HepG2 (cell line): Measurements from ENCODE around the gene FAM83F. TPM values are rescaled to one million over a fixed set of nuclear protein-coding genes. Genes with fewer than 3 reads are reported as not detected.

Experiments used
- ARID4A ChIP-seq: sonication (generic); formaldehyde crosslinking; IDR thresholded peaks from 2 replicates; pipeline ENCODE4 v1.5.0; 2020; ENCODE audit warnings: mild to moderate bottlenecking, missing genetic modification reagents, borderline replicate concordance
- KLF12 ChIP-seq: sonication (generic); formaldehyde crosslinking; IDR thresholded peaks from 2 replicates; pipeline ENCODE4 v1.4.0; 2020; ENCODE audit warnings: missing genetic modification reagents, borderline replicate concordance
- PAWR ChIP-seq: sonication (generic); formaldehyde crosslinking; IDR thresholded peaks from 2 replicates; pipeline ENCODE4 v1.4.0; 2020; ENCODE audit warnings: missing genetic modification reagents, mild to moderate bottlenecking, borderline replicate concordance
- PCBP1 ChIP-seq: fragments of 200-400 bp; formaldehyde crosslinking; IDR thresholded peaks from 2 replicates; pipeline ENCODE4 v1.6.1; 2017; ENCODE audit warnings: mild to moderate bottlenecking, low read depth, low read length, borderline replicate concordance
- PCBP2 ChIP-seq: fragments of 200-400 bp; formaldehyde crosslinking; optimal IDR thresholded peaks from 2 replicates; pipeline ENCODE3; 2018; ENCODE audit warnings: low read length, low read depth; ENCODE audit not compliant: poor library complexity, severe bottlenecking
- SIX4 ChIP-seq: sonication (generic); formaldehyde crosslinking; IDR thresholded peaks from 2 replicates; pipeline ENCODE4 v1.4.0; 2020; ENCODE audit warnings: missing genetic modification reagents
- SRSF1 ChIP-seq: fragments of 200-400 bp; formaldehyde crosslinking; optimal IDR thresholded peaks from 2 replicates; pipeline ENCODE3; 2017; ENCODE audit warnings: mild to moderate bottlenecking, low read depth, low read length, moderate library complexity
- ZBTB37 ChIP-seq: sonication (generic); formaldehyde crosslinking; IDR thresholded peaks from 2 replicates; pipeline ENCODE4 v1.4.0; 2020; ENCODE audit warnings: mild to moderate bottlenecking, missing genetic modification reagents
- ZBTB7A ChIP-seq: sonication (generic); formaldehyde crosslinking; IDR thresholded peaks from 2 replicates; pipeline ENCODE4 v1.8.0; 2022; ENCODE audit warnings: mild to moderate bottlenecking, missing genetic modification reagents
- ZBTB7B ChIP-seq: sonication (generic); formaldehyde crosslinking; IDR thresholded peaks from 2 replicates; pipeline ENCODE4 v1.4.0; 2020; ENCODE audit warnings: missing genetic modification reagents
- ZNF230 ChIP-seq: sonication (generic); formaldehyde crosslinking; IDR thresholded peaks from 2 replicates; pipeline ENCODE4 v1.4.0; 2020; ENCODE audit warnings: mild to moderate bottlenecking, missing genetic modification reagents
- ZNF260 ChIP-seq: sonication (generic); formaldehyde crosslinking; IDR thresholded peaks from 2 replicates; pipeline ENCODE4 v1.4.0; 2020; ENCODE audit warnings: missing genetic modification reagents, low read depth, mild to moderate bottlenecking, borderline replicate concordance
- ZNF264 ChIP-seq: sonication (generic); formaldehyde crosslinking; IDR thresholded peaks from 2 replicates; pipeline ENCODE4 v1.4.0; 2020; ENCODE audit warnings: missing genetic modification reagents
- ZNF432 ChIP-seq: sonication (generic); formaldehyde crosslinking; IDR thresholded peaks from 2 replicates; pipeline ENCODE4 v1.5.0; 2020; ENCODE audit warnings: missing genetic modification reagents, mild to moderate bottlenecking, borderline replicate concordance
- ZNF549 ChIP-seq: sonication (generic); formaldehyde crosslinking; IDR thresholded peaks from 2 replicates; pipeline ENCODE4 v1.5.0; 2020; ENCODE audit warnings: missing genetic modification reagents
- ZNF652 ChIP-seq: IDR thresholded peaks from 2 replicates; pipeline ENCODE4 v1.6.1; 2016; ENCODE audit warnings: low read depth, borderline replicate concordance
- polyA plus RNA-seq, 8 experiments: library from polyadenylated mRNA; depleted of rRNA in 3 of 8; stranded (reverse) in 7 of 8; unstranded in 1 of 8; fragments of >200 nt; fragmentation: Illumina TruSeq in 4 of 8; extraction: Trizol in 4 of 8; gene quantifications; 2 replicates each; pipeline versions ENCODE4 v1.2.1 to v1.2.3, GENCODE V29; 2011 to 2016; ENCODE audit warnings: low read depth in 4 of 8, missing spikeins in 1 of 8, mixed read lengths in 1 of 8; ENCODE audit not compliant: insufficient read depth in 1 of 8
- total RNA-seq, 5 experiments: library from RNA; depleted of rRNA; stranded (reverse); fragments of >200 nt; fragmentation: Illumina TruSeq; extraction: Trizol; gene quantifications; 2 replicates each; pipeline ENCODE4 v1.2.3, GENCODE V29; 2016; ENCODE audit warnings: low read depth in 1 of 5
- TF ChIP-seq, protein P1 (sequence below): sonication (generic); formaldehyde crosslinking; IDR thresholded peaks from 2 replicates; pipeline ENCODE4 v1.5.0; 2020; ENCODE audit warnings: missing genetic modification reagents, mild to moderate bottlenecking, borderline replicate concordance
- TF ChIP-seq, protein P2 (sequence below): sonication (generic); formaldehyde crosslinking; IDR thresholded peaks from 2 replicates; pipeline ENCODE4 v1.5.0; 2020; ENCODE audit warnings: mild to moderate bottlenecking, missing genetic modification reagents

Gene FAM83F
- total and polyA plus RNA-seq, 2 of the 13 experiments (the other 11 are each of a cell fraction or from before 2014, with no cell fraction given): not detected

GRCh38 chr22:40044870-40045834, 50.4 kb downstream of the FAM83F start (continued):
- peak; percentile 39; the same call in 1 of the 2 replicates for TF ChIP-seq ZBTB7A (CRISPR knock-in tag)
- TF ChIP-seq SIX4 (CRISPR knock-in tag): no peak
- no peak for TF ChIP-seq ZNF652 (CRISPR knock-in tag)
- no peak for TF ChIP-seq ZBTB37
- TF ChIP-seq ZNF264 (CRISPR knock-in tag): no peak
- TF ChIP-seq PAWR (CRISPR knock-in tag): no peak
- TF ChIP-seq PCBP1: no peak
- TF ChIP-seq ZNF549: no peak
- TF ChIP-seq ARID4A (CRISPR knock-in tag): peak; percentile 73
- TF ChIP-seq PCBP2: no peak
- no peak for TF ChIP-seq ZNF260 (CRISPR knock-in tag)
- no peak for TF ChIP-seq ZNF432 (CRISPR knock-in tag)
- TF ChIP-seq KLF12 (CRISPR knock-in tag): 0 out of 2 replicates have a peak, but pooled peaks have one; percentile 9
- TF ChIP-seq, protein P1, sequence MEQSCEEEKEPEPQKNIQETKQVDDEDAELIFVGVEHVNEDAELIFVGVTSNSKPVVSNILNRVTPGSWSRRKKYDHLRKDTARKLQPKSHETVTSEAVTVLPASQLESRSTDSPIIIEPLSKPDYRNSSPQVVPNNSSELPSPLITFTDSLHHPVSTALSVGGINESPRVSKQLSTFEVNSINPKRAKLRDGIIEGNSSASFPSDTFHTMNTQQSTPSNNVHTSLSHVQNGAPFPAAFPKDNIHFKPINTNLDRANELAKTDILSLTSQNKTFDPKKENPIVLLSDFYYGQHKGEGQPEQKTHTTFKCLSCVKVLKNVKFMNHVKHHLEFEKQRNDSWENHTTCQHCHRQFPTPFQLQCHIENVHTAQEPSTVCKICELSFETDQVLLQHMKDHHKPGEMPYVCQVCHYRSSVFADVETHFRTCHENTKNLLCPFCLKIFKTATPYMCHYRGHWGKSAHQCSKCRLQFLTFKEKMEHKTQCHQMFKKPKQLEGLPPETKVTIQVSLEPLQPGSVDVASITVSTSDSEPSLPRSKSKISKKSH (CRISPR knock-in tag): peak; percentile 77
- TF ChIP-seq SRSF1: no peak
- peak; percentile 84 for TF ChIP-seq ZBTB7B
- TF ChIP-seq, protein P2, sequence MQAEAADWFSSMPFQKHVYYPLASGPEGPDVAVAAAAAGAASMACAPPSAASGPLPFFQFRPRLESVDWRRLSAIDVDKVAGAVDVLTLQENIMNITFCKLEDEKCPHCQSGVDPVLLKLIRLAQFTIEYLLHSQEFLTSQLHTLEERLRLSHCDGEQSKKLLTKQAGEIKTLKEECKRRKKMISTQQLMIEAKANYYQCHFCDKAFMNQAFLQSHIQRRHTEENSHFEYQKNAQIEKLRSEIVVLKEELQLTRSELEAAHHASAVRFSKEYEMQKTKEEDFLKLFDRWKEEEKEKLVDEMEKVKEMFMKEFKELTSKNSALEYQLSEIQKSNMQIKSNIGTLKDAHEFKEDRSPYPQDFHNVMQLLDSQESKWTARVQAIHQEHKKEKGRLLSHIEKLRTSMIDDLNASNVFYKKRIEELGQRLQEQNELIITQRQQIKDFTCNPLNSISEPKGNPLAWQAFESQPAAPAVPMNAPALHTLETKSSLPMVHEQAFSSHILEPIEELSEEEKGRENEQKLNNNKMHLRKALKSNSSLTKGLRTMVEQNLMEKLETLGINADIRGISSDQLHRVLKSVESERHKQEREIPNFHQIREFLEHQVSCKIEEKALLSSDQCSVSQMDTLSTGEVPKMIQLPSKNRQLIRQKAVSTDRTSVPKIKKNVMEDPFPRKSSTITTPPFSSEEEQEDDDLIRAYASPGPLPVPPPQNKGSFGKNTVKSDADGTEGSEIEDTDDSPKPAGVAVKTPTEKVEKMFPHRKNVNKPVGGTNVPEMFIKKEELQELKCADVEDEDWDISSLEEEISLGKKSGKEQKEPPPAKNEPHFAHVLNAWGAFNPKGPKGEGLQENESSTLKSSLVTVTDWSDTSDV (CRISPR knock-in tag): no peak
- 0 out of 2 replicates have a peak, but pooled peaks have one; percentile 23 for TF ChIP-seq ZNF230
